Muscle layer of duodenum (tissue), 2 donors: ENCODE results near the gene PSMG2.
"Not testable (repeated sequence)": the region's sequence is repeated elsewhere in the genome, so short reads cannot be mapped to it uniquely, and the experiment has no call there.

ENCODE experiments used
- H3K27ac ChIP-seq: one replicate; pipeline ENCODE4 v1.7.0; 2013; ENCODE audit warnings: mild to moderate bottlenecking, low read length
- H3K27me3 ChIP-seq: one replicate; pipeline ENCODE4 v1.7.0; 2013; ENCODE audit warnings: low read depth, mild to moderate bottlenecking, control low read depth, low read length
- H3K36me3 ChIP-seq, 2 donors: one replicate each; pipeline ENCODE4 v1.7.0; 2013; ENCODE audit warnings: low read length in 2 of 2, control low read depth in 1 of 2, mild to moderate bottlenecking in 1 of 2; ENCODE audit not compliant: insufficient read depth in 2 of 2, control insufficient read depth in 1 of 2
- H3K4me1 ChIP-seq, 2 donors: one replicate each; pipeline ENCODE4 v1.7.0; 2013; ENCODE audit warnings: low read length in 2 of 2, mild to moderate bottlenecking in 2 of 2, control low read depth in 1 of 2, moderate library complexity in 1 of 2; ENCODE audit not compliant: insufficient read depth in 2 of 2, control insufficient read depth in 1 of 2
- H3K4me3 ChIP-seq, 2 donors: one replicate each; pipeline ENCODE4 v1.7.0; 2013; ENCODE audit warnings: low read length in 2 of 2, low read depth in 1 of 2, mild to moderate bottlenecking in 1 of 2
- H3K9me3 ChIP-seq, 2 donors: one replicate each; pipeline ENCODE4 v1.7.0; 2013; ENCODE audit warnings: low read length in 2 of 2, control low read depth in 1 of 2, mild to moderate bottlenecking in 1 of 2; ENCODE audit not compliant: control insufficient read depth in 1 of 2
- donor health status: healthy.

The PSMG2 gene

GRCh38 chr18:12750715-12751502 is 48.1 kb downstream of the PSMG2 start:
- Histone ChIP-seq H3K36me3 (no peaks in the 10 kb centered on the region), H3K27ac (no peak overlapping the region), H3K9me3 (no peaks in the 10 kb centered on the region), H3K27me3 (no peaks in the 10 kb centered on the region), H3K4me3 (no peak overlapping the region), H3K4me1 (no peaks in the 10 kb centered on the region)

- no peaks in the 10 kb centered on the region for H3K36me3 ChIP-seq
- no peak overlapping the region for H3K27ac ChIP-seq
- no peaks in the 10 kb centered on the region for H3K9me3 ChIP-seq
- H3K27me3 ChIP-seq, result no peaks in the 10 kb centered on the region
- no peaks in the 10 kb centered on the region for H3K4me1 ChIP-seq
- no peak overlapping the region for H3K4me3 ChIP-seq
Measured at GRCh38 chr18:12751503-12751884, 48.7 kb downstream of the PSMG2 start.

GRCh38 chr18:12751891-12752290 is 49.0 kb downstream of the PSMG2 start:
- H3K4me3 ChIP-seq, result no peak overlapping the region
- H3K27ac ChIP-seq, result no peak overlapping the region
- H3K27me3 ChIP-seq, result no peaks in the 10 kb centered on the region
- H3K36me3 ChIP-seq, result no peaks in the 10 kb centered on the region
- no peaks in the 10 kb centered on the region for H3K9me3 ChIP-seq
- no peaks in the 10 kb centered on the region for H3K4me1 ChIP-seq

- no peaks in the 10 kb centered on the region for H3K9me3 ChIP-seq
- H3K27me3 ChIP-seq, result no peaks in the 10 kb centered on the region
- H3K36me3 ChIP-seq, result no peaks in the 10 kb centered on the region
- H3K4me1 ChIP-seq, result no peaks in the 10 kb centered on the region
- no peak overlapping the region for H3K27ac ChIP-seq
- no peak overlapping the region for H3K4me3 ChIP-seq
Measured at GRCh38 chr18:12754511-12754910, 51.7 kb downstream of the PSMG2 start.

GRCh38 chr18:12755606-12756005 is 52.8 kb downstream of the PSMG2 start:
- H3K9me3 ChIP-seq, H3K4me3 ChIP-seq, H3K36me3 ChIP-seq: not testable (repeated sequence)

GRCh38 chr18:12756619-12757239 is 53.9 kb downstream of the PSMG2 start:
- H3K9me3 ChIP-seq, H3K27ac ChIP-seq, H3K4me3 ChIP-seq, H3K36me3 ChIP-seq, H3K4me1 ChIP-seq, H3K27me3 ChIP-seq: not testable (repeated sequence)

More at GRCh38 chr18:12755606-12756005, 52.8 kb downstream of the PSMG2 start:
- H3K27me3 ChIP-seq, H3K4me1 ChIP-seq, H3K27ac ChIP-seq: not testable (repeated sequence)

GRCh38 chr18:12758566-12758965 is 55.7 kb downstream of the PSMG2 start:
- H3K4me1 ChIP-seq, H3K27me3 ChIP-seq, H3K27ac ChIP-seq, H3K36me3 ChIP-seq, H3K9me3 ChIP-seq, H3K4me3 ChIP-seq: not testable (repeated sequence)

- Histone ChIP-seq H3K36me3 (no peaks in the 10 kb centered on the region), H3K4me1 (no peaks in the 10 kb centered on the region), H3K27me3 (no peaks in the 10 kb centered on the region), H3K27ac (no peak overlapping the region), H3K9me3 (no peaks in the 10 kb centered on the region), H3K4me3 (no peak overlapping the region)
Measured at GRCh38 chr18:12765126-12765525, 62.3 kb downstream of the PSMG2 start.

GRCh38 chr18:12765586-12765985 is 62.7 kb downstream of the PSMG2 start:
- no peak overlapping the region for H3K4me3 ChIP-seq

GRCh38 chr18:12766986-12767433 is 64.2 kb downstream of the PSMG2 start:
- no peaks in the 10 kb centered on the region for H3K4me1 ChIP-seq
- no peak overlapping the region for H3K4me3 ChIP-seq
- H3K27ac ChIP-seq, result no peak overlapping the region
- no peaks in the 10 kb centered on the region for H3K27me3 ChIP-seq
- H3K9me3 ChIP-seq, result no peaks in the 10 kb centered on the region
- no peaks in the 10 kb centered on the region for H3K36me3 ChIP-seq

More at GRCh38 chr18:12765586-12765985, 62.7 kb downstream of the PSMG2 start:
- no peak overlapping the region for H3K27ac ChIP-seq
- H3K36me3 ChIP-seq, result no peaks in the 10 kb centered on the region
- H3K4me1 ChIP-seq, result no peaks in the 10 kb centered on the region
- H3K9me3 ChIP-seq, result no peaks in the 10 kb centered on the region
- no peaks in the 10 kb centered on the region for H3K27me3 ChIP-seq

- Histone ChIP-seq H3K4me3 (no peak overlapping the region), H3K9me3 (no peaks in the 10 kb centered on the region), H3K36me3 (no peaks in the 10 kb centered on the region), H3K4me1 (no peaks in the 10 kb centered on the region), H3K27ac (no peak overlapping the region), H3K27me3 (no peaks in the 10 kb centered on the region)
Measured at GRCh38 chr18:12767580-12768155, 64.8 kb downstream of the PSMG2 start.
